Measurements from ENCODE around the gene SOS1.

Gene SOS1

DNA sequence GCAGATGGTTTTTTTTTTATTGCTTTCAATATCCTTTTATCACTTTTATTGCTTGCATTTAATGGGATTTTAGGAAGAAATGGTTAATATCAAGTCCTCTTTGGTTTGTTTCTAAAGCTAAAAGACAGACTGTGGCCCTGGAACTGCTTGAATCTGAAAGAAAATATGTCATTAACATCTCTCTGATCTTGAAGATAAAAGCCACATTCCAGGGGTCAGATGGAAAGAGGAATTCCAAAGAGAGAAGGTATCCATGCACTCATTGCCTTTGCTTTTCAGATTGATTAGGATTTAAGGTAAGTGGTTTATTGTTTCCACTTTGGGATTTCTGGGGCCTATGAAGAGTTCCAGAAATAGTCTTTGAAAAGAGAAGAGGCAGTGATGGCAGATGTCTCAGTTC is 177.1 kb downstream of the SOS1 start:
- CTCF ChIA-PET, result no interaction called here
- TF ChIP-seq ZNF473 (tag by site-specific recombination; IDR thresholded peaks at IDR 0.05), result no peak
- TF ChIP-seq ZNF248 (tag by site-specific recombination; IDR thresholded peaks at IDR 0.05), result no peak
- TF ChIP-seq ZNF571 (tag by site-specific recombination; IDR thresholded peaks at IDR 0.05), result no peak
- no peaks in the 10 kb centered on the region for H3K9me3 ChIP-seq (ENCODE audit: control insufficient read depth, insufficient read depth, low read depth, low read length)
- H3K27ac ChIP-seq (ENCODE audit: extremely low read depth, low read depth, low read length), result no peak overlapping the region
- no peak overlapping the region for H3K4me3 ChIP-seq (ENCODE audit: low read depth, low read length)
- peaks cover 9% of the 10 kb centered on the region for H3K4me1 ChIP-seq (ENCODE audit: control insufficient read depth, insufficient read depth, low read length)
- no peaks in the 10 kb centered on the region for H3K36me3 ChIP-seq (ENCODE audit: control insufficient read depth in 2 of 2, insufficient read depth in 1 of 2, low read length in 2 of 2)
- POLR2A ChIA-PET, result no interaction called here

DNA sequence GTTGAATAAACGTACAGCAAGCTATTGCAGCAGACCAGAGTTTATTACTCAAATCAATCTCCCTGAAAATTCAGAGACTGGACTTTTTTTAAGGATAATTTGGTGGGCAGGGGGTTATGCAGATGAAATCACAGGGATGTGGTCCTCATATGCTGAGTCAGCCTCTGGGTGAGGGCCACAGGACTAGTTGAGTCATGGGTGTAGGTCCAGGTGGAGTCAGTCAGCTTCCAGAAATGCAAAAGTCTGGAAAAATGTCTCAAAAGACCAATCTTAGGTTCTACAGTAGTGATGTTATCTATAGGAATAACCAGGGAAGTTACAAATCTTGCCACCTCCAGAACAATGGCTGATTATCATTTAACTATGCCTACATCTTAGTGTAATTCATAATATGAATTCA is 180.1 kb downstream of the SOS1 start:
- POLR2A ChIA-PET, result no interaction called here

More for the DNA sequence above, 180.1 kb downstream of the SOS1 start:
- Histone ChIP-seq H3K4me1 (ENCODE audit: control insufficient read depth, insufficient read depth, low read length) (no peaks in the 10 kb centered on the region), H3K9me3 (ENCODE audit: control insufficient read depth, insufficient read depth, low read depth, low read length) (no peaks in the 10 kb centered on the region), H3K36me3 (ENCODE audit: control insufficient read depth in 2 of 2, insufficient read depth in 1 of 2, low read length in 2 of 2) (no peaks in the 10 kb centered on the region), H3K27ac (ENCODE audit: extremely low read depth, low read depth, low read length) (no peak overlapping the region), H3K4me3 (ENCODE audit: low read depth, low read length) (no peak overlapping the region)
- CTCF ChIA-PET, result no interaction called here
- TF ChIP-seq ZNF501 (tag by site-specific recombination; IDR thresholded peaks at IDR 0.05) (no peak), ZBTB48 (tag by site-specific recombination; IDR thresholded peaks at IDR 0.05) (no peak), ZNF785 (tag by site-specific recombination; IDR thresholded peaks at IDR 0.05) (no peak), GLIS2 (tag by site-specific recombination; IDR thresholded peaks at IDR 0.05) (no peak), ZNF350 (tag by site-specific recombination; IDR thresholded peaks at IDR 0.05) (no peak), ZNF416 (tag by site-specific recombination; IDR thresholded peaks at IDR 0.05) (no peak), HOXA7 (CRISPR knock-in tag; IDR thresholded peaks at IDR 0.05; ENCODE audit: borderline replicate concordance) (no peak), ZNF837 (tag by site-specific recombination; IDR thresholded peaks at IDR 0.05) (no peak), GLIS1 (tag by site-specific recombination; IDR thresholded peaks at IDR 0.05) (no peak), ZSCAN23 (tag by site-specific recombination; IDR thresholded peaks at IDR 0.05) (no peak)
- TF ChIP-seq, protein P1, sequence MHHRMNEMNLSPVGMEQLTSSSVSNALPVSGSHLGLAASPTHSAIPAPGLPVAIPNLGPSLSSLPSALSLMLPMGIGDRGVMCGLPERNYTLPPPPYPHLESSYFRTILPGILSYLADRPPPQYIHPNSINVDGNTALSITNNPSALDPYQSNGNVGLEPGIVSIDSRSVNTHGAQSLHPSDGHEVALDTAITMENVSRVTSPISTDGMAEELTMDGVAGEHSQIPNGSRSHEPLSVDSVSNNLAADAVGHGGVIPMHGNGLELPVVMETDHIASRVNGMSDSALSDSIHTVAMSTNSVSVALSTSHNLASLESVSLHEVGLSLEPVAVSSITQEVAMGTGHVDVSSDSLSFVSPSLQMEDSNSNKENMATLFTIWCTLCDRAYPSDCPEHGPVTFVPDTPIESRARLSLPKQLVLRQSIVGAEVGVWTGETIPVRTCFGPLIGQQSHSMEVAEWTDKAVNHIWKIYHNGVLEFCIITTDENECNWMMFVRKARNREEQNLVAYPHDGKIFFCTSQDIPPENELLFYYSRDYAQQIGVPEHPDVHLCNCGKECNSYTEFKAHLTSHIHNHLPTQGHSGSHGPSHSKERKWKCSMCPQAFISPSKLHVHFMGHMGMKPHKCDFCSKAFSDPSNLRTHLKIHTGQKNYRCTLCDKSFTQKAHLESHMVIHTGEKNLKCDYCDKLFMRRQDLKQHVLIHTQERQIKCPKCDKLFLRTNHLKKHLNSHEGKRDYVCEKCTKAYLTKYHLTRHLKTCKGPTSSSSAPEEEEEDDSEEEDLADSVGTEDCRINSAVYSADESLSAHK (tag by site-specific recombination; IDR thresholded peaks at IDR 0.05), result no peak
- TF ChIP-seq, protein P2, sequence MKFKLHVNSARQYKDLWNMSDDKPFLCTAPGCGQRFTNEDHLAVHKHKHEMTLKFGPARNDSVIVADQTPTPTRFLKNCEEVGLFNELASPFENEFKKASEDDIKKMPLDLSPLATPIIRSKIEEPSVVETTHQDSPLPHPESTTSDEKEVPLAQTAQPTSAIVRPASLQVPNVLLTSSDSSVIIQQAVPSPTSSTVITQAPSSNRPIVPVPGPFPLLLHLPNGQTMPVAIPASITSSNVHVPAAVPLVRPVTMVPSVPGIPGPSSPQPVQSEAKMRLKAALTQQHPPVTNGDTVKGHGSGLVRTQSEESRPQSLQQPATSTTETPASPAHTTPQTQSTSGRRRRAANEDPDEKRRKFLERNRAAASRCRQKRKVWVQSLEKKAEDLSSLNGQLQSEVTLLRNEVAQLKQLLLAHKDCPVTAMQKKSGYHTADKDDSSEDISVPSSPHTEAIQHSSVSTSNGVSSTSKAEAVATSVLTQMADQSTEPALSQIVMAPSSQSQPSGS (tag by site-specific recombination; IDR thresholded peaks at IDR 0.05; ENCODE audit: low read depth), result no peak
- TF ChIP-seq, protein P3, sequence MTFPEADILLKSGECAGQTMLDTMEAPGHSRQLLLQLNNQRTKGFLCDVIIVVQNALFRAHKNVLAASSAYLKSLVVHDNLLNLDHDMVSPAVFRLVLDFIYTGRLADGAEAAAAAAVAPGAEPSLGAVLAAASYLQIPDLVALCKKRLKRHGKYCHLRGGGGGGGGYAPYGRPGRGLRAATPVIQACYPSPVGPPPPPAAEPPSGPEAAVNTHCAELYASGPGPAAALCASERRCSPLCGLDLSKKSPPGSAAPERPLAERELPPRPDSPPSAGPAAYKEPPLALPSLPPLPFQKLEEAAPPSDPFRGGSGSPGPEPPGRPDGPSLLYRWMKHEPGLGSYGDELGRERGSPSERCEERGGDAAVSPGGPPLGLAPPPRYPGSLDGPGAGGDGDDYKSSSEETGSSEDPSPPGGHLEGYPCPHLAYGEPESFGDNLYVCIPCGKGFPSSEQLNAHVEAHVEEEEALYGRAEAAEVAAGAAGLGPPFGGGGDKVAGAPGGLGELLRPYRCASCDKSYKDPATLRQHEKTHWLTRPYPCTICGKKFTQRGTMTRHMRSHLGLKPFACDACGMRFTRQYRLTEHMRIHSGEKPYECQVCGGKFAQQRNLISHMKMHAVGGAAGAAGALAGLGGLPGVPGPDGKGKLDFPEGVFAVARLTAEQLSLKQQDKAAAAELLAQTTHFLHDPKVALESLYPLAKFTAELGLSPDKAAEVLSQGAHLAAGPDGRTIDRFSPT (tag by site-specific recombination; IDR thresholded peaks at IDR 0.05), result no peak
- TF ChIP-seq, protein P4, sequence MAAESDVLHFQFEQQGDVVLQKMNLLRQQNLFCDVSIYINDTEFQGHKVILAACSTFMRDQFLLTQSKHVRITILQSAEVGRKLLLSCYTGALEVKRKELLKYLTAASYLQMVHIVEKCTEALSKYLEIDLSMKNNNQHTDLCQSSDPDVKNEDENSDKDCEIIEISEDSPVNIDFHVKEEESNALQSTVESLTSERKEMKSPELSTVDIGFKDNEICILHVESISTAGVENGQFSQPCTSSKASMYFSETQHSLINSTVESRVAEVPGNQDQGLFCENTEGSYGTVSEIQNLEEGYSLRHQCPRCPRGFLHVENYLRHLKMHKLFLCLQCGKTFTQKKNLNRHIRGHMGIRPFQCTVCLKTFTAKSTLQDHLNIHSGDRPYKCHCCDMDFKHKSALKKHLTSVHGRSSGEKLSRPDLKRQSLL (tag by site-specific recombination; IDR thresholded peaks at IDR 0.05), result no peak
- TF ChIP-seq, protein P5, sequence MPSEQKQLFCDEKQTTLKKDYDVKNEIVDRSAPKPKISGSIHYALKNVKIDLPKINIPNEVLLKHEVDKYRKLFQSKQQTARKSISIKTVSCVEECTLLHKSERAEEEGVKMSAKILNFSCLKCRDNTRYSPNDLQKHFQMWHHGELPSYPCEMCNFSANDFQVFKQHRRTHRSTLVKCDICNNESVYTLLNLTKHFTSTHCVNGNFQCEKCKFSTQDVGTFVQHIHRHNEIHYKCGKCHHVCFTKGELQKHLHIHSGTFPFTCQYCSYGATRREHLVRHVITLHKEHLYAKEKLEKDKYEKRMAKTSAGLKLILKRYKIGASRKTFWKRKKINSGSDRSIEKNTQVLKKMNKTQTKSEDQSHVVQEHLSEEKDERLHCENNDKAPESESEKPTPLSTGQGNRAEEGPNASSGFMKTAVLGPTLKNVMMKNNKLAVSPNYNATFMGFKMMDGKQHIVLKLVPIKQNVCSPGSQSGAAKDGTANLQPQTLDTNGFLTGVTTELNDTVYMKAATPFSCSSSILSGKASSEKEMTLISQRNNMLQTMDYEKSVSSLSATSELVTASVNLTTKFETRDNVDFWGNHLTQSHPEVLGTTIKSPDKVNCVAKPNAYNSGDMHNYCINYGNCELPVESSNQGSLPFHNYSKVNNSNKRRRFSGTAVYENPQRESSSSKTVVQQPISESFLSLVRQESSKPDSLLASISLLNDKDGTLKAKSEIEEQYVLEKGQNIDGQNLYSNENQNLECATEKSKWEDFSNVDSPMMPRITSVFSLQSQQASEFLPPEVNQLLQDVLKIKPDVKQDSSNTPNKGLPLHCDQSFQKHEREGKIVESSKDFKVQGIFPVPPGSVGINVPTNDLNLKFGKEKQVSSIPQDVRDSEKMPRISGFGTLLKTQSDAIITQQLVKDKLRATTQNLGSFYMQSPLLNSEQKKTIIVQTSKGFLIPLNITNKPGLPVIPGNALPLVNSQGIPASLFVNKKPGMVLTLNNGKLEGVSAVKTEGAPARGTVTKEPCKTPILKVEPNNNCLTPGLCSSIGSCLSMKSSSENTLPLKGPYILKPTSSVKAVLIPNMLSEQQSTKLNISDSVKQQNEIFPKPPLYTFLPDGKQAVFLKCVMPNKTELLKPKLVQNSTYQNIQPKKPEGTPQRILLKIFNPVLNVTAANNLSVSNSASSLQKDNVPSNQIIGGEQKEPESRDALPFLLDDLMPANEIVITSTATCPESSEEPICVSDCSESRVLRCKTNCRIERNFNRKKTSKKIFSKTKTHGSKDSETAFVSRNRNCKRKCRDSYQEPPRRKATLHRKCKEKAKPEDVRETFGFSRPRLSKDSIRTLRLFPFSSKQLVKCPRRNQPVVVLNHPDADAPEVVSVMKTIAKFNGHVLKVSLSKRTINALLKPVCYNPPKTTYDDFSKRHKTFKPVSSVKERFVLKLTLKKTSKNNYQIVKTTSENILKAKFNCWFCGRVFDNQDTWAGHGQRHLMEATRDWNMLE (tag by site-specific recombination; conservative IDR thresholded peaks at IDR 0.05; ENCODE audit: low read depth), result no peak
